Fibroblast of skin of right quadriceps (primary cell): Measurements from ENCODE around the gene MLST8.
"Not testable (repeated sequence)": the region's sequence is repeated elsewhere in the genome, so short reads cannot be mapped to it uniquely, and the experiment has no call there.

Experiments
- DNase-seq: peaks from one replicate; pipeline ENCODE4 v3.0.0-alpha.2; 2013

MLST8 gene

GRCh38 chr16:2250652-2251295, 45.5 kb downstream of the MLST8 start:
- peak; percentile 22 for DNase-seq

GRCh38 chr16:2251296-2252111, 46.2 kb downstream of the MLST8 start, which contains the start of gene ECI1:
Gene ECI1 (minus strand): TSS chr16:2251587. CDS start chr16:2251566, 21 bp downstream.
- peak; percentile 88 for DNase-seq

GRCh38 chr16:2252806-2253148, 47.5 kb downstream of the MLST8 start:
- no peak for DNase-seq

GRCh38 chr16:2253293-2253692, 48.0 kb downstream of the MLST8 start:
- no peak for DNase-seq

GRCh38 chr16:2256531-2257140, 51.4 kb downstream of the MLST8 start:
- DNase-seq: no peak

GRCh38 chr16:2257726-2258125, 52.5 kb downstream of the MLST8 start:
- DNase-seq: no peak

GRCh38 chr16:2258530-2258929, 53.3 kb downstream of the MLST8 start:
- DNase-seq: not testable (repeated sequence)
